Left kidney (tissue), 2 donors: ENCODE results near the gene AOAH. TPM values are rescaled to one million over a fixed set of nuclear protein-coding genes. Genes with fewer than 3 reads are reported as not detected.

Source experiments
- DNase-seq: peaks from one replicate; pipeline ENCODE4 v3.0.0-alpha.2; 2013
- polyA plus RNA-seq: library from polyadenylated mRNA; unstranded; fragments of 120-200 nt; gene quantifications from one replicate; pipeline ENCODE4 v1.2.1, GENCODE V29; 2013; ENCODE audit not compliant: insufficient read length

The AOAH gene
- polyA plus RNA-seq, 1 donor: 1.7 TPM

DNA sequence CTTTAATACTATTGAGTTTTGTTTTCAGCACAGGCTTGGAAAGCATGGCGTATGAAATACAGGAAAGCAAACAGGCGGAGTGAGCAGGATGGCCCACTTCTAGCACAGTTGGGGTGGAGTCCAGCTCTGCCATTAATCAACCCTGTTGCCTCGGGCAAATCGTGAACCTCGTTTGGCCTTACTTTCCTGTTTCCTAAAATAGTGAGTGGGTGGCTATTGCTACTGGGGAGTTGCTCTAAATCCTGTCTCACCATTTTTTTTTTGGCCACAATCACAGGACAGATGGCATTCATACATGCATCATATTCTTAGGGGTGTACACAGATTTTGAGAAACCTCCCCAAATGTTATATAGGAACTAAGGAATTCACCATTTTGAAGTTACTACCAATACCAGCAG is 176.9 kb downstream of the AOAH start:
- DNase-seq: no peak

DNA sequence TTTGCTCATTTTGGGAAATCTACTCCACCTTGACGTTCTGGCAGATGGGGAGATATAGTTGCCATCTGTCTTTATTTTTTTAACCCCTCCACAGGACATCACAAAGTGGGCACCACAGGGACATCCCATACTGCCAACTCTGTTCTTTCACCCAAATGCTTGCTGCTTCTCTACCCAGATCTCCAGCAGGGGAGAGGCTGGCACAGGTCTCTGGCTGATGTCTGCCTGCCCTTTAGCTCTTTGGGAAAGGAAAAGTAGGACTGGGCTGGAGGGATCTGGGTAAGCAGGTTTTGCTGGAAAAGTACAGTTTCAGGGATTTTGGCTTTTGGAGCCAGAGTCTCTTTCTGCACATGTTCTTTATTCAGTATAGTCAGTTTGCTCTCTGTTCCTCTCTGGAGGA is 178.0 kb downstream of the AOAH start:
- no peak for DNase-seq

- DNase-seq: no peak
Measured at GRCh38 chr7:36545291-36545690, 179.0 kb downstream of the AOAH start.

- DNase-seq: no peak
Measured at GRCh38 chr7:36538126-36538525, 186.2 kb downstream of the AOAH start.

GRCh38 chr7:36535866-36536664 is 188.2 kb downstream of the AOAH start:
- DNase-seq: no peak

DNA sequence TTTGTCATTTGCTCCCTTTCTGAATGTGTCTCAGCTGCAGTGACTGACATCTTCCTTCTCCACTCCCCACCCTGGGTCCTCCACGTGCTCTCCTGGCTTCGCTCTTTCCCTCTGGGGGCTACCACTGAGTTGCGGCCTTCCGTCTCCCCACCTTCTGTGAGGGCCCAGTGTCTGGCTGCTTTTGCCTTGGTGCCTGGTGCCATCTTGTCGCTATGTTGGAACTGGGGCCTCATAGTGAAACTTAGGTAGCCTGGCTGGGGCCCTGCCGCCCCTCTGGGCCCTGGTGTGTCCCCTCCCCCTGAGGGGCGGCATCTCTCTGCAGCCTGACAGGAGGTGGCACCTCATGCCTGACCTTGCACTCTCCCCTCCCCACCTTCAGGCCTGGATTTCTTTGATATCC is 190.6 kb downstream of the AOAH start:
- no peak for DNase-seq

- no peak for DNase-seq
Measured at GRCh38 chr7:36532981-36533499, 191.3 kb downstream of the AOAH start.

DNA sequence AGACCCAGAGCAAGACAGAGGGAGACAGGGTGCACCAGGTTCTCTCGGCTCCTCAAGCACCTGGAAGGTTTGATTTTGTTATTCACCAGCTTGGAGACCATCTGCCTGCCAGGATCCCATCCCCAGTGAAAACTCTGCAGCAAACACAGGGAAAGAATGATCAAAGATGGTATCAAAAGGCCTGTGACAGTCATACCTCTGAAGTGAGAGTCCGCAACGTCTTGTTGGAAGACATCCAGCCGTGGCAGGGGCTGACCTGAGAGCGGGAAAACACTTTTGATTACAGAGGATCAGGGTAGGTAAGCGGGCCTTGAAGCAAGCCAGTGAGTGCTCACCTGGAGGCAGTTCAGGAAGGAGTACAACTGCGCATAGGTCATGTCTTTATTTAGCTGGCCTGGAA is 192.3 kb downstream of the AOAH start:
- DNase-seq: no peak

DNA sequence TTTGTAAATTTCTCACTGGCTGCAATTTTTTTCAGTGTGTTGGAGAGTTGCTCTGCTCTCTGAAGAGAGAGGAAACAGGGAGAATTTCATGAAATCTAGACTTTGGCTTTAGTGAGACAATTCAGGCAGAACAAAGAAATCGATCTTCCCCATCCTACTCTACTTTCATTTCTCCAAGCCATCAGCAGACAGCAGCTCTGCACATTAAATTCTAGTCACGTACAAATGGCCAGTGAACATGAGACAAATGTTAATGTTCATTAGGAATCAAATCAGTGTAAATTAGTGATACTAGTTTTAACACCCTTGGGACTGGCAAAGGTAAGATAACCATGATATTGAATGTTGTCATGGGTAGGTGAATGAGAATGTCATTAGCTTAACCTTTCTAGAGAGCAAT is 193.8 kb downstream of the AOAH start:
- no peak for DNase-seq

DNA sequence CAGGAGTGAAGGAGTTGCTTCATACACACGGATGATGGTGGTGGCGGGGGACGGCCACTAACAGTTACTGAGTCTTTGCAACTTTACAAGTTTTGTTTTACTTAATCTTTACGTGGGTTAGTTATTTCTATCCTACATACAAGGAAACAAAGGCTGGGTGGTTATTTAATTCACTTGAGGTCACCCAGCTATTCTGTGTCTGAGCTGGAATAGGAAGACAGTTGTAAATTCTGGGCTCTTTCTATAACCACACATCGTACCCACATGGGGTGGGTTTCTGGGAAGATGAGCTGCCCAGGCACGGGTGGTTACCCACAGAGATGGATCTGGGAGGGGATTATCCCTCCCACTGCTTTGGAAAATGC is 196.8 kb downstream of the AOAH start:
- no peak for DNase-seq

DNA sequence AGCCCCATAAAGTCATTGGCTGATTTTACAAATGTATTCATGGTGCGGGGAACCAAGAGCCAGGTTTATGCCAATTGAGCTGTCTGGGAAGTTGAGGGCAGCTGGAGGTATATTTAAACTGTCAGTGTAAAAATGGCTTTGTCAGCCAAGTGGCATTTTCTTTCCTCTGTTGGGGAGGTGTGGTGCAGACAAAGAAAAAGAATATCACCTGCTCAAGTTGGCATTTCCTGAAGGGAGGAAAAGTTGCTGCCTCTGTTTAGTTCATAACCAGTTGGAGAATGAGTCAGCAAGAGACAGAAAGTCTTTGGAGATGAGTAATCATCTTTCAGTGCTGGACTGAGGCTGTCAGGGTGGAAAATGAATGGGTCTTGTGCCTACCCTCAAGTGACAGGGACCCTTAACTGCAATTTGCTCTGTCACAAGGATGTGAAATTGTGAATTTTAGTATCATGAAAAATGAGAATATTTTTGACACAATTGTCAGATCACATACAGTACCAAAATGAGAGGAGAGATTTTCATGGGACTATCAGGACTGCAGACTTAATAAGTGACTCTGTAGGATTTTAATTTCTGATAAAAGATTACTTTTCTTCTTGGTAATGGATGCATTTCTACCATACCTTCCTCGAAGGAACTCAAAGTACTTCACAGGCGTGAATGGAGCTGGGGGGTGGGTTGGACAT is 197.3 kb downstream of the AOAH start:
- no peak for DNase-seq

GRCh38 chr7:36523371-36524101 is 200.8 kb downstream of the AOAH start:
- no peak for DNase-seq

DNA sequence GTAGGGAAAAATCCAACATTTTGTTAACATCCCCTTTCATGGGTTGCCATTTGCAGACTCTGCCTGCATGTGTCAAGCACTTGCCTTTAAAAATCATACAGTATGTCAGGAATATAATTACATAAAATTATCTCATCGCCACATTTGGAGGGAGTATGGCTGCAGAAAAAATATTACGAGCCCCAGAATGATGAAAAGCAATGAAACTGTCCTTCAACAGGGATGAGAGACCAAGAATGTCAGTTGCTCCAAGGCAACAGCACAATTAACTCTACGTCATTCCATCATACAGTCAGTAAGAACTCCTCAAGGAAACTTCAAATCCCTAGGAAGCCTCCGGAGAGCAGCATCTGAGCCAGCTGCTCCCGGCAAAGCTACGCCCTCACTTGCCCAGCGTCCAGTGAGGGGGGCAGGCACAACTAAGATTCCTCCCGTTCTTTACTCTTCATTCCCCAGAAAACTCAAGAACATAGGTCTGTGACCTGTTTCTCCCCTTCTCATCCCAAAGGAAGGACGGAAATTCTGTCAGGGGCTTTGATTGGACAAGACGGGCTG is 201.8 kb downstream of the AOAH start:
- no peak for DNase-seq

DNA sequence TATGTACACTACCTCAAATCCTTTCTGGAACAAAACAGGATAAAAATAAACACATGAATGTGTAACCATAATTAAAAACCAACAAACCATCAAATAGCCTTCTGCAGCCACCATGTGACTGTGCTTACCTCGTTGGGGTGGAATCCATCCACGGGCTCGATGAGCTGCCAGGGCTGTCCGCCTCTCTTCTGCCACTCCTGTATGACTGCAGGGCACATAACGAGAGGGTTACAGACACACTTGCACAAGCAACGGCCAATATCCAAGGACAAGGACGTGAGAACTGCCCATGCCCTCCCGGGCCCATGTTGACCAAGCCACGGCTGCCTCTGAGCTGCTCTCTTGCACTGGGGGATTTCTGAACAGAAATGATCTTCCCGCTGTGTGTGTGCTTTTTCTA is 202.4 kb downstream of the AOAH start:
- no peak for DNase-seq

DNA sequence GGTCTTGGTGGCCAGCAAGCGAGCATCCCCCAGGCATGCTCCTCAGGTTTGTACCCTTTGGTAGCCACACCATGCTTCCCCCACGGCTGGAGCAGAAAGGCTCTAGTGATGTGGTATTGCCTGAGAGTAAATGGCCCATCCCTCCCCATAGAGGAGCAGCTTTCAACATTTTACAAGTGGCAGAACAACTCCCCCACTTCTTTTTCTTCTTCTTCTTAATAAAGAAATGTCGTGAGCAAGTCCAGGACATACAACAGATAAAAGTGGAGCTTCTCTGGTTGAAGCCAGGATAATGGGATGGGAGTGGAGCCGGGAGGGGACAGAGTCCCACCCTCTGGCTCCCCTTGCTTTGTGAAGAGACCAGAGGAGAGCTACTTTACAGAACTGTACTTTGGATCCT is 203.2 kb downstream of the AOAH start:
- no peak for DNase-seq

- no peak for DNase-seq
Measured at GRCh38 chr7:36515847-36516246, 208.4 kb downstream of the AOAH start.

DNA sequence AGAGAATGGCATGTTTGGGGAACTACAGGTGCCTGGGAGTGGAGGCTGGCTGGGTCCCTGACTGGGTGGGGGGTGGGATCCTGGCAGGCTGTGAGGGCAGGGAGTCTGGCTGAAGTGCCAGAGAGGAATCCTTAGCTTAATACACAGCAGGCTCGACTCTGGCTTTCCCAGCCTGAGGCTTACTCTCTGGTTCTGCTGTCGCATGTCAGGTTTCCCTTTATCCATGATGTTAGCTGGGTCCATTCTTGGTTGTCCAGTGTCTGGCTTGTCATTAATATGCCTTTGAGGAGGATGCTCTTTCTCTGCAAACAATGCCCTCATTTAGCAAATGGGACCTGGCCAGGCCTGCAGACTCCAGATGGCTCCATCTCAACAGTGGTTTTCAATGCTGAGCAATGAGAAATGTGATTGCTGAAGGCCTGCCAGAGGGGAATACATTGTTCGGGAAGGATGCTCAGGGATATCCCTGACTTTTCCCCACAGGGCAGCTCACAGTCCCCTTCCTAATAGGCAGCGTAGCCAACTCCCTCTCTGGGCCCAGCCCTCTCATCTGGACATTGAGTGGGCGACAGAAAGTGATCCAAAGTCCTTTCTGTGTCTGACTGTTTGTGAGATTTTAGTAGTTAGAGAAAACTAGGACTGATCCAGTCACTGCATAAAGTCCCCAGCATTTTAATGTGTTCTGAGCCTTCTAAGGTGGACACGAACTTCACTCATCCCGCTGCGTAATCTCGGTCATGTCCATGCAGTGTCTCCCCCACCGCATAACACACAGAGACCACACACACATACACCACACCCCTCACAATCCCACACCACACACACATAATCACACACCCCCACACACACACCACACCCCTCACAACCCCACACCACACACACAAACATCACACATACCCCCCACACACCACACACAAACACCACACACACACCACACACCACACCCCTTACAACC is 209.7 kb downstream of the AOAH start:
- no peak for DNase-seq

DNA sequence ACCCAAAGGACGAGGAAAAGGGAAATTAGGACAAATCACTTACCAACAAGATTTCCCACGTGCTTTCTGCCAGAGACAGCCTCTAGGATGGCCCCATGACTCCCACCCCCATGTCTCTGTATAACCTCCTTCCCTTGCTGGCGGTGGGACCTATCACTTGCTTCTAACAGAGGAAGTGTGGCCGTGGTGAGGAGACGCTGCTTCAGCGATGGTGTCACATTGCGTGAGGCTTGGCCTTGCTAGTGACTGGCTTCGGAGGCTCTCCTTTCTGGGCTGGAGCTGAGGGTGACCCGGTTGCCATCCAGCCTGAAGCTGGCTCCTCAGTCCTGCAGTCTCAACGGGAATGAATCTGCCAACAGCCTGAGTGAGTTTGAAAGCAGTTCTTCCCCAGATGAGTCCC is 210.9 kb downstream of the AOAH start:
- no peak for DNase-seq

DNA sequence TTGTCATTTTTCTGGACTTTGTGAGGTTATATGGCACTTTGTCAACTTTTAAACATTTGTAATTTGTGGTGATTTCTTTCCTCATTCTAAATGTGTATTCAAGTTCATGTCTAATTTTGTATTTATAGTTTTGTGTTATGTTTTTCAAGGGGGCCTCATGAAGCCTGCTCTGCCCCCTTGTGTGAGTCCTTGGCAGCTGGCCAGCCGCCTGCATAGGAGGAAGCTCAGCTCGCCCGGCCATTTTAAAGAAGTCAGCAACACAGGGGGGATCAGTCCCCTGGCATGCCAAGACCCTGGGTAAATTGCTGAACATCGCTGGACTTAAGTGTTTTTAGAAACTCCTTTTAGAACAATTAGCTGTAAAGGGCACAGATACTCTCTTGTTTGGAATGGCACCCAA is 211.7 kb downstream of the AOAH start:
- DNase-seq: no peak

- DNase-seq: no peak
Measured at GRCh38 chr7:36509962-36510361, 214.3 kb downstream of the AOAH start.
